GM20000 (cell line): ENCODE measurements around the gene LDLRAD2.

ENCODE experiments used
- DNase-seq: peaks from one replicate; pipeline ENCODE4 v3.0.0; 2012; ENCODE audit warnings: low spot score
- CTCF ChIP-seq: IDR thresholded peaks from 2 replicates; pipeline ENCODE4 v1.5.1; 2012; ENCODE audit warnings: mild to moderate bottlenecking, control low read depth; ENCODE audit errors: extremely low read depth, missing control alignments

Gene LDLRAD2

DNA sequence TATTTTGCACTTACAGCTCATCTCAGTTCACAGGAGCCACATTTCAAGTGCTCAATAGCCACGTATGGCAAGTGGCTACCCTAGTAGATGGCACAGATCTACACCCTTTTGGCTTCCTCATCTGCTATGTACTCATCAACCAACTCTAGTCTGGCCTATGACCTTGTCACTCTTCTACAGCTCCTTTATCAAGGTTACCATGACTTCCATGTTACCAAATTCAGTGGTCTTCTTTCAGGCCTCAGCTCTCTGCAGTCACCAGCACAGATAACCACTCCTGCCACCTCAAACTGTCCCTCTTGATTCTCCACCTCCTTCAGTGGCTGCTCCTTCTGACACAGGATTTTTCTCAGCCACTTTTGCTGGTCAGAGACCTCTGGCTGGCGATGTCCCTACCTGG, 17.4 kb upstream of the LDLRAD2 start:
- DNase-seq, result no peak

DNA sequence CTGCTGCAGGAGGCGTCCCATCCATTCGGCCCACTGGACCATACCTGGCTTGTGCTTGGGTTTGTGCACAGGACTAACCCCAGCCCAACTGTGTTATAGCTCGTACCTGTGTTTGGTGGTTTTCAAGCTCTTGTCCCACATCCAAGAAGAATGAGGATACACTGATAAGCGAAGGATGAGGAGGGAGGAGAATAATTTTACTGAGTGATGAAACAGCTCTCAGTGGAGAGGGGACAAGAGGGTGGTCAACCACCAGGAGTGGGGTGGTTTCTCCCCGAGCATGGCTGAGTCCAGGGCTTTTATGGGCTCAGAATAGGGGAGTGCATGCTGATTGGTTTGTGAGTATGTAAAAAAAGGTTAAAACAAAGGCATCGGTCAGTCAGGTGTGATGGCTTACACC, 17.0 kb upstream of the LDLRAD2 start:
- no peak for TF ChIP-seq CTCF
- no peak for DNase-seq

More for the DNA sequence above, 17.4 kb upstream of the LDLRAD2 start:
- TF ChIP-seq CTCF, result no peak

DNA sequence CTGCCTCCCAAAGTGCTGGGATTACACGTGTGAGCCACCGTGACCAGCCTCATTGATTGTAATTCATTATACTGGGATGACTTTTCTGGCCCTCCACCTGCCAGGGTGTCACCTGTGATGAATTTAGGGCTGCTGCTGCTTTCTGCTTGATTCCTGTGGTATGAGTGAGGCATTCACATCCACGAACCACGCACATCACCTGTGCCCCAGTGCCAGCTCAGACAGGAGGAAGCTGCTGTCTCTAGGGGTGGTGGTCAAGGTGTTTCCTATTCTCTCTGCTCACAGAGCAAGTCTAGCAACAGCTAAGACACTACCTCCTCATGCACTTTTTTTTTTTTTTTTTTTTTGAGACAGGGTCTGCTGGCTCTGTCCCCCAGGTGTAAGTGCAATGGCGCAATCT, 12.3 kb upstream of the LDLRAD2 start:
- no peak for TF ChIP-seq CTCF
- no peak for DNase-seq

GRCh38 chr1:21801100-21801499, 11.0 kb upstream of the LDLRAD2 start:
- TF ChIP-seq CTCF, result no peak
- DNase-seq, result no peak

DNA sequence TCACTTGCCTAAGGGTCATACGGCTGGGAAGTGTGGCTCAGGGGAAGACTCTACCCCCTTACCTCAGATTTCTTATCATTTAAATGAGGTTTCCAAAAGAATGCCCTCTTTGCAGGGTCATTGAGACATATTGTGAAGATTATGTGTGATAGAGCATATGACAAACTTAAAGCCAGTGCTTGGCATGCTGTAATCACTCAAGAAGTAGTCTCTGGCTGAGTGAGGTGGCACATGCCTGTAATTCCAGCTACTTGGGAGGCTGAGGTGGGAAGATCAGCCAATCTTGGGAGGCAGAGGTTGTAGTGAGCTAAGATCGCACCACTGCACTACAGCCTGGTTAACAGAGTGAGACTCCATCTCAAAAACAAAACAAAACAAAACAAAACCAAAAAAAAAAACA, 7.5 kb upstream of the LDLRAD2 start:
- no peak for DNase-seq
- TF ChIP-seq CTCF, result no peak

GRCh38 chr1:21813542-21813941, 1.5 kb downstream of the LDLRAD2 start:
- no peak for TF ChIP-seq CTCF
- DNase-seq, result peak; percentile 13

DNA sequence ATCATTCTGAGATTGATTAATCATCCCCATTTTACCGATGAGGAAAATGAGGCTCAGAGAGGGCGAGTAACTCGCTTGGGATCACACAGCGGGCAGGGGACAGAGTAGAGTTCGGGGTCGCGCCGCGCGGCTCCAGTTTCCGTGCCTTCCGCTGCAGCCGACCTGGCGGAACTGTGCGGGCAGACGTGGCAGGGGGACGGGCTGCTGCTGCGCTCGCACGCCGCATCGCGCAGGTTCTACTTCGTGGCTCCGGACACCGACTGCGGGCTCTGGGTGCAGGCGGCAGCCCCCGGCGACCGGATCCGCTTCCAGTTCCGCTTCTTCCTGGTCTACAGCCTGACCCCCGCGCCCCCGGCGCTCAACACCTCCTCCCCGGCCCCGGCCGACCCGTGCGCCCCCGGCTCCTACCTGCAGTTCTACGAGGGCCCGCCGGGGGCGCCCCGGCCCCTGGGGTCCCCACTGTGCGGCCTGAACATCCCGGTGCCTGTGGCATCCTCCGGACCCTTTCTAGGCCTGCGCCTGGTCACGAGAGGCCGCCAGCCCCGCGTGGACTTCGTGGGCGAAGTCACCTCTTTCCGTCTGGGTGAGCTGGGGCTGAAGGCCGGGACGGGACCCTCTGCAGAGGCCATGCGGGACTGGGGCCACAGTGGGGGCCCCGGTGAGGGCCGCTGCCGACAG, 2.3 kb downstream of the LDLRAD2 start:
- TF ChIP-seq CTCF, result peak; percentile 41
- peak; percentile 88 for DNase-seq
